Spinal cord (tissue), 4 donors: ENCODE data around the gene PCDHGA1. TPM values are rescaled to one million over a fixed set of nuclear protein-coding genes. Genes with fewer than 3 reads are reported as not detected.

ENCODE experiments used
- polyA plus RNA-seq, 2 donors: library from polyadenylated mRNA; unstranded; fragments of 120-200 nt; gene quantifications; one replicate each; pipeline ENCODE4 v1.2.1, GENCODE V29; 2013; ENCODE audit not compliant: insufficient read length in 2 of 2
- total RNA-seq, 2 donors: library from RNA; depleted of rRNA in 1 of 2; stranded (reverse); fragments of 120-200 nt in 1 of 2; fragments of >200 nt in 1 of 2; gene quantifications; one replicate each; pipeline versions ENCODE4 v1.2.3 to v1.2.4, GENCODE V29; 2013 to 2014

PCDHGA1 gene
- total and polyA plus RNA-seq, 4 donors: 1.4 to 3.8 (median 2.7) TPM

Other genes starting within 250 kb of the PCDHGA1 start
Only the 30 nearest of the 38 such genes appear.
- gene PCDHB8, start 152.7 kb upstream of the PCDHGA1 start, total RNA-seq: 1 to 10 TPM; 1.7 to 1.9 TPM
- 1 to 10 TPM; 2.2 to 3.0 TPM for gene PCDHB8, start 152.7 kb upstream of the PCDHGA1 start, polyA plus RNA-seq
- gene PCDHB16, start 148.1 kb upstream of the PCDHGA1 start, total RNA-seq: 1 to 10 TPM; 3.9 to 4.7 TPM
- gene PCDHB16, start 148.1 kb upstream of the PCDHGA1 start, polyA plus RNA-seq: 1 to 10 TPM; 4.9 to 6.5 TPM
- gene PCDHB9, start 143.4 kb upstream of the PCDHGA1 start, total RNA-seq: 1 to 10 TPM; 2.9 to 3.5 TPM
- gene PCDHB9, start 143.4 kb upstream of the PCDHGA1 start, polyA plus RNA-seq: 1 to 10 TPM; 7.0 to 8.5 TPM
- gene PCDHB10, start 138.2 kb upstream of the PCDHGA1 start, total RNA-seq: 1 to 10 TPM; 5.9 to 9.3 TPM
- gene PCDHB10, start 138.2 kb upstream of the PCDHGA1 start, polyA plus RNA-seq: 10 to 100 TPM; 11.6 to 15.8 TPM
- 1 to 10 TPM; 7.6 to 9.7 TPM for gene PCDHB11, start 130.9 kb upstream of the PCDHGA1 start, total RNA-seq
- gene PCDHB11, start 130.9 kb upstream of the PCDHGA1 start, polyA plus RNA-seq: 1 to 10 TPM; 3.8 to 3.9 TPM
- 10 to 100 TPM in 1 of 2 donors, 1 to 10 TPM in 1; 5.3 to 10.7 TPM for gene PCDHB12, start 121.8 kb upstream of the PCDHGA1 start, total RNA-seq
- 1 to 10 TPM; 3.3 to 4.9 TPM for gene PCDHB12, start 121.8 kb upstream of the PCDHGA1 start, polyA plus RNA-seq
- 1 to 10 TPM; 4.5 to 8.7 TPM for gene PCDHB13, start 116.6 kb upstream of the PCDHGA1 start, total RNA-seq
- gene PCDHB13, start 116.6 kb upstream of the PCDHGA1 start, polyA plus RNA-seq: 1 to 10 TPM; 3.8 to 5.0 TPM
- gene PCDHB14, start 107.2 kb upstream of the PCDHGA1 start, total RNA-seq: 10 to 100 TPM; 10.4 to 11.9 TPM
- gene PCDHB14, start 107.2 kb upstream of the PCDHGA1 start, polyA plus RNA-seq: 10 to 100 TPM; 15.4 to 17.4 TPM
- gene PCDHB15, start 85.1 kb upstream of the PCDHGA1 start, total RNA-seq: 10 to 100 TPM; 10.4 to 15.2 TPM
- gene PCDHB15, start 85.1 kb upstream of the PCDHGA1 start, polyA plus RNA-seq: 10 to 100 TPM; 12.3 to 21.1 TPM
- under 1 TPM in 1 of 2 donors, not detected in 1; 0.39 TPM for gene SLC25A2, start 26.5 kb upstream of the PCDHGA1 start, total RNA-seq
- under 1 TPM in 1 of 2 donors, not detected in 1; 0.15 TPM for gene SLC25A2, start 26.5 kb upstream of the PCDHGA1 start, polyA plus RNA-seq
- gene TAF7, start 9.7 kb upstream of the PCDHGA1 start, total RNA-seq: 100 to 1,000 TPM in 1 of 2 donors, 10 to 100 TPM in 1; 98.2 to 111 TPM
- 100 to 1,000 TPM in 1 of 2 donors, 10 to 100 TPM in 1; 90.1 to 101 TPM for gene TAF7, start 9.7 kb upstream of the PCDHGA1 start, polyA plus RNA-seq
- 10 to 100 TPM in 1 of 2 donors, 1 to 10 TPM in 1; 8.9 to 10.4 TPM for gene PCDHGA2, start 8.2 kb downstream of the PCDHGA1 start, total RNA-seq
- gene PCDHGA2, start 8.2 kb downstream of the PCDHGA1 start, polyA plus RNA-seq: 10 to 100 TPM; 14.0 to 17.7 TPM
- 10 to 100 TPM in 1 of 2 donors, 1 to 10 TPM in 1; 9.2 to 10.5 TPM for gene PCDHGA3, start 13.3 kb downstream of the PCDHGA1 start, total RNA-seq
- gene PCDHGA3, start 13.3 kb downstream of the PCDHGA1 start, polyA plus RNA-seq: 10 to 100 TPM; 12.3 to 19.2 TPM
- 1 to 10 TPM; 6.4 to 8.6 TPM for gene PCDHGB1, start 19.6 kb downstream of the PCDHGA1 start, total RNA-seq
- gene PCDHGB1, start 19.6 kb downstream of the PCDHGA1 start, polyA plus RNA-seq: 1 to 10 TPM; 9.8 to 9.9 TPM
- 1 to 10 TPM; 7.5 to 8.2 TPM for gene PCDHGA4, start 24.5 kb downstream of the PCDHGA1 start, total RNA-seq
- 1 to 10 TPM; 9.5 to 9.9 TPM for gene PCDHGA4, start 24.5 kb downstream of the PCDHGA1 start, polyA plus RNA-seq
- 1 to 10 TPM; 6.3 to 6.7 TPM for gene PCDHGB2, start 29.5 kb downstream of the PCDHGA1 start, total RNA-seq
- 10 to 100 TPM in 1 of 2 donors, 1 to 10 TPM in 1; 9.0 to 14.0 TPM for gene PCDHGB2, start 29.5 kb downstream of the PCDHGA1 start, polyA plus RNA-seq
- 1 to 10 TPM; 7.9 to 8.8 TPM for gene PCDHGA5, start 33.6 kb downstream of the PCDHGA1 start, total RNA-seq
- gene PCDHGA5, start 33.6 kb downstream of the PCDHGA1 start, polyA plus RNA-seq: 10 to 100 TPM; 14.0 to 15.5 TPM
- 1 to 10 TPM; 6.0 to 8.3 TPM for gene PCDHGB3, start 39.7 kb downstream of the PCDHGA1 start, total RNA-seq
- gene PCDHGB3, start 39.7 kb downstream of the PCDHGA1 start, polyA plus RNA-seq: 1 to 10 TPM; 7.1 to 8.4 TPM
- 10 to 100 TPM in 1 of 2 donors, 1 to 10 TPM in 1; 8.5 to 12.3 TPM for gene PCDHGA6, start 43.4 kb downstream of the PCDHGA1 start, total RNA-seq
- 10 to 100 TPM; 18.4 to 19.2 TPM for gene PCDHGA6, start 43.4 kb downstream of the PCDHGA1 start, polyA plus RNA-seq
- gene PCDHGA7, start 52.2 kb downstream of the PCDHGA1 start, total RNA-seq: 1 to 10 TPM; 6.1 to 6.6 TPM
- gene PCDHGA7, start 52.2 kb downstream of the PCDHGA1 start, polyA plus RNA-seq: 1 to 10 TPM; 5.2 to 6.7 TPM
- 10 to 100 TPM; 12.5 to 14.9 TPM for gene PCDHGB4, start 57.2 kb downstream of the PCDHGA1 start, total RNA-seq
- 10 to 100 TPM; 10.3 to 16.0 TPM for gene PCDHGB4, start 57.2 kb downstream of the PCDHGA1 start, polyA plus RNA-seq
- gene PCDHGA8, start 62.1 kb downstream of the PCDHGA1 start, total RNA-seq: 1 to 10 TPM; 4.6 to 5.6 TPM
- gene PCDHGA8, start 62.1 kb downstream of the PCDHGA1 start, polyA plus RNA-seq: 1 to 10 TPM; 1.9 to 2.1 TPM
- 10 to 100 TPM; 17.5 to 21.5 TPM for gene PCDHGB5, start 67.4 kb downstream of the PCDHGA1 start, total RNA-seq
- 10 to 100 TPM; 22.7 to 33.5 TPM for gene PCDHGB5, start 67.4 kb downstream of the PCDHGA1 start, polyA plus RNA-seq
- gene PCDHGA9, start 72.3 kb downstream of the PCDHGA1 start, total RNA-seq: 10 to 100 TPM; 10.9 TPM
- 10 to 100 TPM; 19.2 to 21.4 TPM for gene PCDHGA9, start 72.3 kb downstream of the PCDHGA1 start, polyA plus RNA-seq
- gene PCDHGB6, start 77.5 kb downstream of the PCDHGA1 start, total RNA-seq: 10 to 100 TPM in 1 of 2 donors, 1 to 10 TPM in 1; 10.0 to 10.6 TPM
- 10 to 100 TPM; 22.0 to 25.7 TPM for gene PCDHGB6, start 77.5 kb downstream of the PCDHGA1 start, polyA plus RNA-seq
- 10 to 100 TPM; 11.1 to 12.4 TPM for gene PCDHGA10, start 82.5 kb downstream of the PCDHGA1 start, total RNA-seq
- gene PCDHGA10, start 82.5 kb downstream of the PCDHGA1 start, polyA plus RNA-seq: 10 to 100 TPM; 21.1 to 32.4 TPM
- gene PCDHGB7, start 87.2 kb downstream of the PCDHGA1 start, total RNA-seq: 10 to 100 TPM; 13.7 to 14.3 TPM
- gene PCDHGB7, start 87.2 kb downstream of the PCDHGA1 start, polyA plus RNA-seq: 10 to 100 TPM; 35.8 to 47.2 TPM
- gene PCDHGA11, start 90.5 kb downstream of the PCDHGA1 start, total RNA-seq: 10 to 100 TPM in 1 of 2 donors, 1 to 10 TPM in 1; 8.0 to 15.0 TPM
- gene PCDHGA11, start 90.5 kb downstream of the PCDHGA1 start, polyA plus RNA-seq: 10 to 100 TPM; 14.9 to 16.1 TPM
- 10 to 100 TPM in 1 of 2 donors, 1 to 10 TPM in 1; 8.5 to 10.7 TPM for gene PCDHGA12, start 100.0 kb downstream of the PCDHGA1 start, total RNA-seq
- 1 to 10 TPM; 8.1 to 8.3 TPM for gene PCDHGA12, start 100.0 kb downstream of the PCDHGA1 start, polyA plus RNA-seq
- 100 to 1,000 TPM; 114 to 205 TPM for gene PCDHGC3, start 145.5 kb downstream of the PCDHGA1 start, total RNA-seq
- 100 to 1,000 TPM; 603 to 678 TPM for gene PCDHGC3, start 145.5 kb downstream of the PCDHGA1 start, polyA plus RNA-seq